UCSD-AML1 (cell line): ENCODE results near the gene PODN.

Source experiments
- DNase-seq: peaks from one replicate; lab custom pipeline; 2025; ENCODE audit not compliant: unreplicated experiment; lab: John Stamatoyannopoulos, UW

PODN gene

DNA sequence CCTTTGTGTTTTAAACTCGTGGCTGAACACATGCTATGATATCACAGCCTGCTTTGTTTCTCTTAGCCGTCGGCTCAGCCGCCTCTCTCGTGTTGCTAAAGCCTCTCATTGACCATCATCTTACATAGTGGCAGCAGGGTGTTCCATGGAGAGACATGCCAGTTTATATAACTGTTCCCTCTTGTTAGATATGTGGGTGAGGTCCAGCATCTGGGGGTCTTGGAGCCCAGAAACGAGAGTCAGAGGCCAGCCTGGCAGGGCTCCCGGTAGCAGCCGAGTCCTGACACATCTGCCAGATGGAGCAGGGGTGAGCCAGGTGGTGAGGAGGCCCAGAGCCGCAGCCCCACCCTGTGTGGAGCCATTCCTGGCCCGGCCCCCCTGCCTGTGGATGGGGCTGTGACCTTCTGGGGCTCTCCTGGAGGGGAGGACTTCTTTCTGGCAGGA, 11.9 kb downstream of the PODN start:
- no peak for DNase-seq

DNA sequence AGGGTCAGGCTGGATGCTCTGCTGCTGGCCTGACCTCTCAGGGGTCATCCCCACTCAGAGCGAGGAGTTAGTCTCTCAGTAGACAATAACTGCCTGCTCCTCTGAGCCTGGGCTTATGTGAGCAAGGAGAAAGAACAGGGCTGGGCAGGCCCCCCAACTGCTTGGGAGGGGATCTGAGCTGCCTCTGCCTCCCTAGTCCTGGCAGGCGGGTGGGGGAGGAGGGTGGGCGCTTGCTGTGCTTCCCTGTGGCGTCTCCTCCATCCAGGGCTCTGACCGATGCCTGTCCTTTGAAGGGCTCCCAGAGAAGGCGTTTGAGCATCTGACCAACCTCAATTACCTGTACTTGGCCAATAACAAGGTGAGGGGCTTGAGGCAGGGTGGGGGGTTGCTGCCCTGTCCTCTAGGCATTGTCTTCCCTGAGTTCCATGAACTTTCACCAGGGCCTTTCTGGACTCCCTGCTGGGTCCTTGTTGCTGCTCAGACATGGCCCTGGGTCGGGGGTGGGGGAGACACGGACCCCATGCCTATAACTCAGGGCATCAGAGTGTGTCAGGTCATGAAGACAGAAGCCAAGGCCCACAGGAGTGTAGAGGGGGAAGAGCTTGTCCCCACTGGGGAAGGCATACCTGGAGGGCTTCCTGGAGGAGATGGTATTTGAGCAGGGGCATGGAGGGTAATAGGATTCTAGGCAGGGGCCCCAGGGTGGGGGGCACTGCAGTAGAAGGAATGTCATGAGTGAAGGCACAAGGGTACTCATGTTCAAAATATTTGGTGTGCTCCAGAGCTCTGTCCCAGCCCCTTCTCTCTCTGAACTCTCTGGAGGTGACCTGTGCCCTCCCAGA, 12.5 kb downstream of the PODN start:
- DNase-seq = no peak

DNA sequence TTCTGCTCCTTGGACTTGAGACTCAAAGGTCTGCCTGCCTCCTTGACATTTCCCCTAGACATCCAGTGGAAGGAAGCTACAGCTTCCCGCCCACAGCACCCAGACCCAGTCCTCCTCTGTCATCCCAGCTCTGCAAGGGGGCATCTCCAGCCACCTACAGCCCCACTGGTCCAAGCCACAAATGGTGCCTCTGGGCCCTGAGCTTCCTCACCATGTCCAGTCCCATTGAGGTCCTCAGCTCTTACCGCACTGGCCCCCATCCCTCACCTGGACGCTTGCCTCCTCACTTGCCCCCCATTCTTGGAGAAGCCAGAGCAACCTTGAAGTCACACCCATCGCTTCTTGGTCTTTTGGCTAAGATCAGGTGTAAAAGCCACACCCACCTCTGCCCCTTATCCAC, 13.2 kb downstream of the PODN start:
- no peak for DNase-seq

DNA sequence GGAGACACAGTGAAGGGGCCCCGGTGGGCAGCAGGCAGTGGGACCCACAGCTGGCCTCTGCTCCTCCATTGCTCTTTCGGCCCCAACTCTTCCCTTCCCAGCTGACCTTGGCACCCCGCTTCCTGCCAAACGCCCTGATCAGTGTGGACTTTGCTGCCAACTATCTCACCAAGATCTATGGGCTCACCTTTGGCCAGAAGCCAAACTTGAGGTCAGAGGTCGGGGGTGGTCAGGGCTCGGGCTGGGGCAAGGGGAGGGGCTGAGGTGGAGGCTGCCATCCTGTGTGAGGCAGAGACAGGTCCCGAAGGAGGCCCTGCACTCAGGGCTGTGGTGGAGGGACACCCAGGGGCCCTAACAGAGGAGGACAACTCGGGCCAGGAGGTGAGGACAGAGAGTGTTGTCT, 13.7 kb downstream of the PODN start:
- DNase-seq = no peak

DNA sequence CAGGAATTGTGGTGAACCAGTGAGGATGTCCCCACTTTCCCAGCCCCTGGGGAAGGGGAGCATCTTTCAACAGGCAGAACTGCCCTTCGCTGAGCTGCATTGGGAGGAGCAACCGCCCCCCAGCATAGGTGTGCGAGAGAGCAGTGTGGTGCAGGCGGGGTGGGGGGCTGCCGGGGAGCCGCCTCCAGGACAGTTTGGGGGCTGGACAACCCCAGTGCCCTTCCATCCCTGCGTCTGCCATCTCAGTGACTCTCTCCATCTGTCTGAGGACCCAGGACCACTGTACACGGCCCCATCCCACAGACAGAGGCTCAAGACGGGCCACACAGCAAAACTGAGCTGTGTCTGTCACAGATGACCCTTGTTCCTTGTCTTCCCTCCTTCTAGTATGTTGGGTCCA, 14.2 kb downstream of the PODN start:
- no peak for DNase-seq

DNA sequence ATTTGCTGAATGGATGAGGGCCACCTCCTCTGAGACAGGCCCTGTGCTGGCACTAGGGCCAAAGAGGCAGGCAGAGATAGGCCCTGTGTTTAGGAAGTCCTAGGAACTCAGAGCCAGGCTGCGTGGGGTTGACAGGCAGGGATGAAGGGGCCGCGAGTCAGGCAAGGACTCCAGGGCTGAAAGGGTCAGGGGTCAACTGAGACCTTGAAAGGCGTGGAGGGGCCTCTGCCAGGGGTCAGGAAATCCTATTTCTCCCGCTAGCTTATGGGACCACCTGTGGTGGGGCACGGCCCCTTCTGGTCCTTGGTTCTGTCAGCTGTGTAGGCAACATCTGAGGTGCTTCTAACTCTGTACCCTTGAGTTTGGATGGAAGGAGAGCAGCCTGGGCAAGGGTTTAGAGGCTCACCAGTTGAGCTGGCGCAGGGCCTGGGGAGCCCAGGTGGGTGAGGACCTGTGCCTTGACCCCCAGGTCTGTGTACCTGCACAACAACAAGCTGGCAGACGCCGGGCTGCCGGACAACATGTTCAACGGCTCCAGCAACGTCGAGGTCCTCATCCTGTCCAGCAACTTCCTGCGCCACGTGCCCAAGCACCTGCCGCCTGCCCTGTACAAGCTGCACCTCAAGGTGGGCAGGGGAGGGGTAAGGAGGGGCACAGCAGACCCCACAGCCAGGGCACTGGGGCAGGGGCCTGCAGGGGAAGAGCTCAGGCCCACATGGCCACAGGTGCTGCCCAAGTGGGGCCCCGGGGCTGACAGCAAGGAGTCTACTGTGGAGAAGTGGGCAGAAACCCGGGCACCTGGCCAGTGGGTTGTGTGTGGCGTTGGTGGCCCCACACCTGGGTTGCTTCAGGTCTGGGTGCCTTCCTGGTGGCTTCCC, 14.9 kb downstream of the PODN start:
- no peak for DNase-seq

DNA sequence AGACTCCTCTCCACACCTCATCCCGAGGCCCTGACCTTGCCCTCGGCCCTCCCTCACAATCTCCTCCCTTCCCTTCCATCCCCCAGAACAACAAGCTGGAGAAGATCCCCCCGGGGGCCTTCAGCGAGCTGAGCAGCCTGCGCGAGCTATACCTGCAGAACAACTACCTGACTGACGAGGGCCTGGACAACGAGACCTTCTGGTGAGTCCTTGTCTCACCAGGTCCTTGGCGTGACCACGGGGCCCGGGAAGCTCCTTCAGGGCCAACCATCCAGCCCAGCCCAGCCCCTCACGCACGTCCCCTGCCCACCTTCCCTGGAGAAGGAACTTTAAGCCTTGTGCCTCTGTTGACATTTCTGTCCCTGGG, 15.6 kb downstream of the PODN start:
- DNase-seq = no peak

DNA sequence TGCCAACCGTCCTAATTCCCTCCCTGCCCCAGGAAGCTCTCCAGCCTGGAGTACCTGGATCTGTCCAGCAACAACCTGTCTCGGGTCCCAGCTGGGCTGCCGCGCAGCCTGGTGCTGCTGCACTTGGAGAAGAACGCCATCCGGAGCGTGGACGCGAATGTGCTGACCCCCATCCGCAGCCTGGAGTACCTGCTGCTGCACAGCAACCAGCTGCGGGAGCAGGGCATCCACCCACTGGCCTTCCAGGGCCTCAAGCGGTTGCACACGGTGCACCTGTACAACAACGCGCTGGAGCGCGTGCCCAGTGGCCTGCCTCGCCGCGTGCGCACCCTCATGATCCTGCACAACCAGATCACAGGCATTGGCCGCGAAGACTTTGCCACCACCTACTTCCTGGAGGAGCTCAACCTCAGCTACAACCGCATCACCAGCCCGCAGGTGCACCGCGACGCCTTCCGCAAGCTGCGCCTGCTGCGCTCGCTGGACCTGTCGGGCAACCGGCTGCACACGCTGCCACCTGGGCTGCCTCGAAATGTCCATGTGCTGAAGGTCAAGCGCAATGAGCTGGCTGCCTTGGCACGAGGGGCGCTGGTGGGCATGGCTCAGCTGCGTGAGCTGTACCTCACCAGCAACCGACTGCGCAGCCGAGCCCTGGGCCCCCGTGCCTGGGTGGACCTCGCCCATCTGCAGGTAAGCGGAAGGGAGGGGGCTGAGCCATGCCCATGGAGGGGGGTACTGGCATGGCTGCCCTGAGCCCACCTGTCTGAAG, 16.5 kb downstream of the PODN start:
- DNase-seq = no peak

DNA sequence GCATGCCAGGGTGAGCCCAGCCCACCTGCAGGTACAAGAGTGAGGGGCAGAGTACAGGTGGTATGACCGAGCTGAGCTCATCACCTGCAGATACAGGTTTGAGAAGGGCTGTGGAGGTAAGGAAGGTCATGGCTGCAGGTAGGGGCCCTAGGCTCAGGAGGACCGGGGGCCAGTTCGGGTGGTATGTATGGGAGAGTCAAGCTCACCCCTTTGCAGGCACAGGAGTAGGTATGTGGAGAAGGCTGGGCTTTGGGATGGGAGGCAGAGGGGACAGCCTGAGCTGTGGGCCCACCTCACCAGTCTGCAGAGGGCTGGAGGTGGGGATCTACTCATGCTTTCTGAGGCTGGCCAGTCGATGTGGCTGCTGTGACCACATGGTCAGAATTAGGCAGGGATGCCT, 17.2 kb downstream of the PODN start:
- DNase-seq = no peak

DNA sequence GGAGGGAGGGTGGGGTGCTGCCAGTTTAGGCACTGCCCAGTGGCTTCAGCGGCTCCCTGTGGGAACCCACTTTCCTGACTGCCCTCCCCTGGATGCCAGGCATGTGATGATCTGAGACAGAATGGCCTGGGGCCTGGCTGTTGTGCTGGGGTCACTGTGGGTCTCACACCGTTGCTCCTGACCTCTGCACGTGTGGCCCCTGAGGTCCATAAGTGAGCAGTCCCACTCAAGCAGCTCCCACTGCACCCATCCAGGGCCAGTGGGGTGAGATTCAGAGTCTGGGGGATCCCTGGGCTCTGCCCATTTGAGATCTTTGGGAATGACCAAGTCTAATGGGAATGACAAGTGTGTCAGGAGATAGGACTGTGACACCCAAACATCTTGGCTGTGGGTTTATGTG, 18.0 kb downstream of the PODN start:
- DNase-seq = no peak

DNA sequence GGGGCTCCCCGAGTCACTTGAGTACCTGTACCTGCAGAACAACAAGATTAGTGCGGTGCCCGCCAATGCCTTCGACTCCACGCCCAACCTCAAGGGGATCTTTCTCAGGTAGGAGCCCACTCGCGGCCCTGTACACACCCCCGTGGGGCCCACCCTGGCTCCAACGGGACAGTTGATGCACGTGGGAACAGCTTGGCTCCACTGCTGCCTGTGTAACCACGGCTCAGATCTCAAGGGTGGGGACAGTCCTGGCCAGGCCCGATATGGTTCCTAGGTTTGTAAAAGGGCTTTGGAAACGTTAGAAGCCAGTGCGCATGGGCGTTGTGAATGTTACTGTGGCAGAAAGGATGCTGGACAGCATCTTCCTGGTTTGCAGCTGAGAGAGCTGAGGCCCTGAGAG, 18.8 kb downstream of the PODN start:
- no peak for DNase-seq

DNA sequence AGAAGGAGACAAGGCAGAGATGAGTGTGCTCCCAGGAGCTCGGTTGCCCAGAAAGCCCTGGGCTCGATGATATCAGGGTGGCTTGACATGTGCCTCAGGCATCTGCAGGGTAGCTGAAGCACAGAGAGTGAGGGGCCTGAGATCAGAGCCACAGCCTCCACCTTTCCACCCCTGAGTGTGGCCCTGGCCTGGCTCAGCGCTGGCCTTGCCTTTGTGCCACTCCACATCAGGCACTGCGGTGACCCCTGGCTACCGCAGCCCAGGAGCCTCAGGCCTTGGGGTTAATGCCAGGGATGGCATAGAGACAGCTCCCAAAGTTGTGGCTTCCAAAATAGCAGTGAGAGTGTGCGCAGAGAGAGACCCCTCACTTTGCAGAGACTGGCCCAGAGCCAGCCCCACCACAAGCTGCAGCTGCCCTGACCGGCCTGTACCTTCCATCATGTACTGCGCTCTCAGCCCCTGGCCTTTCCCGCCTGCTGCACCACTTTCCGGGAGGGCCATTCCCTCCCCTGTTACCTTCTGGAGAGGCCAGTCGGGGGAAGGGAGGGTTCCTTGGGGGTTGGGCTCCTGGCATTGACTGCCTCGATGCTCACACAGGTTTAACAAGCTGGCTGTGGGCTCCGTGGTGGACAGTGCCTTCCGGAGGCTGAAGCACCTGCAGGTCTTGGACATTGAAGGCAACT, 19.5 kb downstream of the PODN start:
- DNase-seq = no peak

DNA sequence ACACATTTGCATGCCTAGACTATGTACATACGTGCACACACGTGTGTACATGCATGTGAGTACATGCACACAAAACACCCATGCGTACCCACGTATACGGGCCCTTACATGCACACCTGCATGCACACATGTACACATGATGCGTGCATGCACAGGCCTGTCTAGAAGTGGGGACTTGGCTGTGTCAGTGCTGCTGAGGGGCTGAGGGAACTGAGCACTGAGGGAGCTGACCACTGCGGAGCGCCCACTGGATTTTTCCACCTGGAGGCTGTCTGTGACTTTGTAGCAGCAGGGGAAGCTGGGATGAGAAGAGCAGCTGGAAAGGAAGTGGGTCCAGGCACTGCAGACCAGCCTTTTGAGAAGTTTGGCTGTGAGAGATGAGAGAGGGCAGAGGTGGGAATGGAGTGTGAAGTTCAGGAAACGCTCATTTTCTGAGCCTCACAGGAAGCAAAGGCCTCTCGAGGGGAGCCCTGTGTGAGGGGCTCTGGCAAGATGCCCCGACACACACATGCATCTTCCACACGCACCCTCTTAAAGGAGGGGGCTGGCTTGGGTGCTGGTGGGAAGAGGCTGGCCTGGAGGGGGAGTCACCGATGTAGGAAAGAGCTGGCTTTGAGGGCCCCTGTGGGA, 20.9 kb downstream of the PODN start:
- no peak for DNase-seq

DNA sequence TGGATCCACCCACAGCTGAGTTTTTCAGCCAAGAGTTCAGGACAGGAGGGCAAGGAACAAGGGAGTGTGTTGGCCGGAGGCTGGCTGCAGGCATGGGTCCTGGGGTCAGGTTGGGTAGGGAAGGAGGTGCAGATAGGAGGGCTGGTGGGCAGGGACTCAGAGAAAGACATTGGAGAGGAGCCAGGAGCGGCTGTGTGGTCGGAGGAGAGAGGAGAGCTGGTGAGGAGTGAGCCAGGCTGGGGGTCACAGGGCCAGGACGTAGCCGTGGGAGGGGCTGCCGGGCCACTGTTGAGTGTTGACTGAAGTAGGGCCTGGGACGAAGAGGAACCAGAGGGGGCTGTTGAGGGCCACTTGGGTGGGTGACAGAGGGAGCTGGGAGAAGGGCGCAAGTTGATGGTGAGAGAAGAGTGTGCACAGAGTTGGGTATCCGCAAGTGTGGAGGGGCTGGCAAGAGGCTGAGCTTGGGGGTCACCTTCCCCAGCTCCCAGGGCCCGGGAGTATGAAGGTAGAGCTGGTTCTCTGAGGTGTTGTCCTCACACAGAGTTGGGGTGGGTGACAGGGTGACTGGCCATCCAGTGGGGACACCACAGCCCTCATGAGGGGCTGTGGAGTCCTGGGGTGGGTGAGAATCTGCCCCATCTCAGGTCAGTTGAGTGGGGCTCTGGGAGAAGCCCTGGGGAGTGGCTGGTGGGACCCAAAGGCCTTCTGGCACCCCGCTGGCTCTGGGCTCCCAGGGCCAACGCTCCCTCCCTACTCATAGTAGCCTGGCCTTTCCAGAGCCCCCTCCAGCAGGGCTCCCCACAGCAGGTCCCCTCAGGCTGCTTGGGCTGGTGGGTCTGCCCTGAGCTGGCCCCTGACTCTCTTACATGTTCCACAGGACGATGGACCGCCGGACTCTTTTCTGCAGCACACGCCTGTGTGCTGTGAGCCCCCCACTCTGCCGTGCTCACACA, 21.9 kb downstream of the PODN start:
- no peak for DNase-seq

DNA sequence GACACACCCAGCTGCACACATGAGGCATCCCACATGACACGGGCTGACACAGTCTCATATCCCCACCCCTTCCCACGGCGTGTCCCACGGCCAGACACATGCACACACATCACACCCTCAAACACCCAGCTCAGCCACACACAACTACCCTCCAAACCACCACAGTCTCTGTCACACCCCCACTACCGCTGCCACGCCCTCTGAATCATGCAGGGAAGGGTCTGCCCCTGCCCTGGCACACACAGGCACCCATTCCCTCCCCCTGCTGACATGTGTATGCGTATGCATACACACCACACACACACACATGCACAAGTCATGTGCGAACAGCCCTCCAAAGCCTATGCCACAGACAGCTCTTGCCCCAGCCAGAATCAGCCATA, 22.6 kb downstream of the PODN start:
- DNase-seq = no peak

DNA sequence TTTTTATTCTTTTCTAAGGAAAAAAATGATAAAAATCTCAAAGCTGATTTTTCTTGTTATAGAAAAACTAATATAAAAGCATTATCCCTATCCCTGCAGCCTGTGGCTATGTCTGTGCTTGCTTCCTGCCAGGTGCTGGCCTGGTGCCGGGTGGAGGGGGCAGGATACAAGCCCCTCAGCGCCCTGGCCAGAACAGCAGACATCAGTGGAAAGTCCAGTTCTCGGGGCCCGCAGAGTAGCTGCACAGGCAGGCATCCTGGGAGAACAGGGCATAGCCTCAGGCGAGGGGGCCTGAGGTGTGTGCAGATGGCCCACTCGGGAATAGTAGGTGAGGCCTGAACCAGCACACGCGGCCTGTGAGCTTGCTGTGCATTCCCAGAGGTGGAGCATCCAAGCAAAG, 23.4 kb downstream of the PODN start:
- DNase-seq = no peak

DNA sequence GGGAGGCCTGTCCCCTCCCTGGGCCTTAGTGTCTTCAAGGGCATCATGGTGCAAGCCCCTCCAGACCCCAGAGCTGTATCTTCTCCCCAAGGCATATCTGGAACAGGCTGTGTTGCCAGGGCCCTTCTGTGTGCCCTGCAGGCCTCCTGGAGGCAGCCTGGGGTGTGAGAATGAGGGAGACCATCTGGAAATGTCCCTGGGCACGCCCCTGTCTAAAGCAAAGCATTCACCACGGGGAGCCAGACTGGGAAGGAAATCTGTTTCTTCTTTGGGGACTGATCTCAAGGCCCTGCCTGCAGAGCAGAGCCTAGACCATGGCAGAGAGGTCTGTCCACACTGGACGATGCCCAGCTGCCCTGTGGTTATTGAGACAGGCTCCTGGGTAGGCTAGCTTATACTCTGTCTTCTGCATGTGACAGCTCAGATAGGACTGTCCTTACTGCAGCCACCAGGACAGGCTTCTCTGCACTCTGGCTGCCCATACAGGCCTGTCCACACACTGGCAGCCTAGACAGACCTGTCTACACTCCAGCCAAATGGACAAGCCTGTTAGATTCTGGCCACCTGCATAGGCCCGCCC, 24.6 kb downstream of the PODN start:
- no peak for DNase-seq

DNA sequence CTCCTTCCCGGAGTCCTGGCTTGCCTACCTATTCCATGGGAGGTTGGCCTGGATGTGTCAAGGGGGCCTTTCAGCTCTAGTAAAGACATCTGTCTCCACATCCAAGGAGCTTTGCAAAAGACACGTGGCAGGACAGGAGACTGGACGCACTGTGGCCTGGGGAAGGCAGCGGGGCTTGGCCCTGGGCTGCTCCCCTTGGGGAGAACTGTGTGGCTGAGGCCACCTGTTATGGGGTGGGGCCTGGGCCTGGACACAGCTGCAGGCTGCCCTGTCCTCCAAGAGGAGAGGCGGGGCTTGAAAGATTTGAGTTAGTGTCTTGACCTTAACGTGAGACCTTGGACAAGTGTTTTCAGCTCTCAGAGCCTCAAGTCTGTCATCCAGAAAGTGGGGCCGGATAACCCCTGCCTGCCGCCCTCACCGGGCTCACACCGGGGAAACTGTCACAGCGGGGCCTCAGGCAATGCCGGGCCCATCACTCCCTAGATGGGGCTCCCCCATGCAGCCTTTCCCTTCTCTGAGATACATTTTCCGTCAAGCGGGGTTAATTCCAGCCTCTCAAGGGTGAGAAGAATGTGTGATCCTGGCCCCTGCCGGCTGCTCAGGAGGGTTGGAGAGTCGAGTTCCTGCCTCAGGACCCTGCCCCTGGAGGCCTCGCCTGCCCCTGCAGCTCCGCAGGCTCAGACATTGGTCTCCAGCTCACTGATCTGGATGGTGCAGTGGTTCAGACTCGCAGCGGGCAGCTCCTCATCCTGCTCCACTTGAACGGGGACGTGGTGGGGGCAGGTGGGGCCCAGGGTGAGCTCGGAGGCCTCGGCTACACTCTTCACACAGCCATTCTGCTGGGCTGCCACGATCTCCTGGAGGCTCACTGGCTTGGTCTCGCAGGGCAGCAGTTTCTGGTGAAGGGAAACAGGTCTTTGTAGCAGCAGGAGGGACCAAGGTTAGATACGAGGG, 25.6 kb downstream of the PODN start:
- DNase-seq = no peak
